ENCODE results near the gene ASCL5. TPM values are rescaled to one million over a fixed set of nuclear protein-coding genes. Genes with fewer than 3 reads are reported as not detected.

The ASCL5 gene
- total and polyA plus RNA-seq, 10 of the 15 experiments (the other 5 are each of a cell fraction or from before 2014, with no cell fraction given): 0.04 TPM; not detected in 9

GRCh38 chr1:201153474-201154388, 26.7 kb upstream of the ASCL5 start:
- no TSS peak for BruUV-seq (replicated peaks)
- no peak for DNase-seq (ENCODE audit: low read depth, low spot score)
- H3K27ac ChIP-seq (ENCODE audit: control insufficient read depth, insufficient read depth): peak overlapping the region; percentile 57; the same call in 1 of the 2 replicates
- H3K9me3 ChIP-seq (replicated peaks; ENCODE audit: control insufficient read depth, insufficient read depth, low read length): no peaks in the 10 kb centered on the region
- intact Hi-C loops (cut with micrococcal nuclease; ENCODE audit: unreplicated experiment) (loop anchor here (1.0 kb wide), 1 partner anchor 17 kb away; no protein-coding TSS in a partner anchor), in situ Hi-C loops (cut with MboI) (no loop called here)
- peaks cover 5% of the 10 kb centered on the region; the same call in 1 of the 2 replicates for H3K79me2 ChIP-seq (ENCODE audit: control insufficient read depth, insufficient read depth, low read length)
- ChIA-PET SMC1A (ENCODE audit: uncharacterized antibody, unreplicated experiment) (interaction anchor here (0.7 to 1.5 kb wide), 5 partner anchors 12 to 40 kb away, joined by 3 to 4 read pairs (median 3); no protein-coding TSS in a partner anchor), CTCF (interaction anchor here (0.8 to 2.9 kb wide), 15 partner anchors 10 to 595 kb away, joined by 3 to 12 read pairs (median 4); no protein-coding TSS in a partner anchor), RAD21 (ENCODE audit: unreplicated experiment) (interaction anchor here (0.6 to 1.2 kb wide), 6 partner anchors 15 to 531 kb away, joined by 3 to 5 read pairs (median 4); no protein-coding TSS in a partner anchor), POLR2A (interaction anchor here (0.9 to 1.1 kb wide), 3 partner anchors 13 to 34 kb away, joined by 3 to 4 read pairs (median 3); no protein-coding TSS in a partner anchor)
- FAIRE-seq: no peak
- no peak for TF ChIP-seq E4F1 (IDR thresholded peaks at IDR 0.05; ENCODE audit: borderline replicate concordance, partially characterized antibody)
- 0 out of 3 replicates have a peak, but pooled peaks of 1 of the 2 experiments have one; percentile 24 for TF ChIP-seq EGR1 (IDR thresholded peaks at IDR 0.05; ENCODE audit: borderline replicate concordance in 1 of 2, low read depth in 2 of 2, low read length in 2 of 2)
- TF ChIP-seq CHD4 (IDR thresholded peaks at IDR 0.05): no peak
- 0 out of 2 replicates have a peak, but pooled peaks have one; percentile 5 for TF ChIP-seq SIN3A (IDR thresholded peaks at IDR 0.05; ENCODE audit: low read depth, low read length)
- 0 out of 2 replicates have a peak, but pooled peaks have one; percentile 39 for TF ChIP-seq IKZF1 (conservative IDR thresholded peaks at IDR 0.05)
- TF ChIP-seq DPF2 (IDR thresholded peaks at IDR 0.05): 0 out of 2 replicates have a peak, but pooled peaks have one; percentile 11
- TF ChIP-seq YY1 (IDR thresholded peaks at IDR 0.05; ENCODE audit: low read depth, low read length): peak; percentile 59; the same call in 1 of the 2 replicates
- peak; percentile 57 for TF ChIP-seq POLR2A (IDR thresholded peaks at IDR 0.05; ENCODE audit: low read depth, low read length)
- 0 out of 3 replicates have a peak, but pooled peaks have one; percentile 8 for TF ChIP-seq POU2F2 (IDR thresholded peaks at IDR 0.05; ENCODE audit: borderline replicate concordance, low read depth, low read length)
- TF ChIP-seq SRF (IDR thresholded peaks at IDR 0.05; ENCODE audit: low read depth in 2 of 2, low read length in 2 of 2): no peak
- H3K4me3 ChIP-seq: peak overlapping the region; percentile 69
- 0 out of 4 replicates have a peak, but pooled peaks cover 0 to 4% of the 10 kb centered on the region in 2 experiments for H3K36me3 ChIP-seq (ENCODE audit: control insufficient read depth in 2 of 2, insufficient read depth in 2 of 2, low read length in 1 of 2)
- H3K4me1 ChIP-seq (ENCODE audit: control insufficient read depth, insufficient read depth, low read length): peaks cover 12% of the 10 kb centered on the region
- H3K4me2 ChIP-seq (ENCODE audit: control insufficient read depth, insufficient read depth): peak overlapping the region; percentile 87
- peak; percentile 91 for ATAC-seq
- no peaks in the 10 kb centered on the region; a peak in 1 of 4 replicates for H3K27me3 ChIP-seq (replicated peaks in 1 of 2; ENCODE audit: control insufficient read depth in 2 of 2, insufficient read depth in 2 of 2, low read length in 1 of 2)
- peak overlapping the region; percentile 99 for H2AFZ ChIP-seq (ENCODE audit: control insufficient read depth, low read depth, low read length)
- WGBS (ENCODE audit: insufficient coverage, insufficient replicate concordance, low lambda C conversion rate, missing lambda C conversion rate): 2% methylated on average over 17 of the region's 37 CpGs
- H3K9ac ChIP-seq (ENCODE audit: control insufficient read depth, insufficient read depth, low read length): peak overlapping the region; percentile 40
- no peaks in the 10 kb centered on the region for H4K20me1 ChIP-seq (ENCODE audit: control insufficient read depth, insufficient read depth)
